ENCODE data around the gene ILF2.
"Not testable (repeated sequence)": the region's sequence is repeated elsewhere in the genome, so short reads cannot be mapped to it uniquely, and the experiment has no call there.

The ILF2 gene

DNA sequence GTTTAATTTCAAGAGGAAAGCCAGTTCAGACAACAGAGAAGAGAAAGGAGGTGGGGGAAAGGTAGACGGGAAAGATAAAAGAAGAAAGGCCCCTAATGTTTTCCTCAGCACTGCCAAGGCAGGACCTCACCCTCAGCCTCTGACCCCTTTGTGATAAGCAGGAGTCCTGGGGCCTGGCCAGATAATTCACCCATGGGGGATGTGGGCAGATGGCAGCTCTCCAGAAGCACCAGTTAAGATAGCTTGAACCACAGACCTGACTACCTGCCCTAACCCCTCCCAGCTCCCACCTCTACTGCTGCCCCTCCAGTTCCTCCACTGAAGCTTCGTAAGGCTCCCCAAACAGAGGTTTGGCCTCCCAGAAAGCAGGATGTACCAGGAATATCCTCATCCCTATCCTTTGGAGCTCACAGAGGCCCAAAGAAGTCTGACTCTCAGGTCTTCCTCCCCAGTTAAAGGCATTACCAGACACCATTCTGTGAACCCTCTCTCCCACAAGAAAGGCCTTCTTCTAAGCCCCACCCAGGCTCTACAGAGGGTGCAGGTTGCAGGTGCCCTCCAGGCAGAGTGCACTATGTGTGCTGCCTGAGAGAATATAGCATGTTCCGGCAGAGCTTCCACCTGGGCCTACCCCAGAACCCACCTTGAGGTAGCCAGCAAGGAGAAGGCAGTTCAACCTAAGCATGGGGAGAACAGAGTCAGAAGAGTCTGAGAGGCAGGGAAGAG is 21.5 kb downstream of the ILF2 start:
- no peak for DNase-seq

DNA sequence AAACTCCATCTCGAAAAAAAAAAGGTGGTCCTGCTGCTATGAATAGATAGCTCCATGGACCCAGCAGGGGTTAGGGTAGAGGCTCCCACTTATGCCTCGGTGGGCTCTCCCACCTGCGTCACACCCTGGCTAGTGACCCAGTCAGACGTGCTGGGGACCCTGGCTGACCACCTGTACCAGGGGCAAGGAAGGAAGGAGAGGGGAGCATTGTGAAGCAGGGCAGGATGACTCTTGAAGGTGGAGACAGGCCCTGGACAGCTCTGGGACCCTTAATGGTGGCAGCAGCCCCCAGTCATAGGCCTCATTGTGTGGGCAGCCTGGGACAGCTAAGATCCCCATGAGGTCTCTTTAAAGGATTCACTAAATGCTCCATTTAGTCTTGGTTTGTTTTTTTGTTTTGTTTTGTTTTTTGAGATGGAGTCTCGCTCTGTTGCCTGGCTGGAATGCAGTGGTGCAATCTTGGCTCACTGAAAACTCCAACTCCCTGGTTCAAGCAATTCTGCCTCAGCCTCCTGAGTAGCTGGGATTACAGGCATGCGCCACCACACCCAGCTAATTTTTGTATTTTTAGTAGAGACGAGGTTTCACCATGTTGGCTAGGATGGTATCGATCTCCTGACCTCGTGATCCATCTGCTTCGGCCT is 22.7 kb downstream of the ILF2 start:
- DNase-seq = no peak

DNA sequence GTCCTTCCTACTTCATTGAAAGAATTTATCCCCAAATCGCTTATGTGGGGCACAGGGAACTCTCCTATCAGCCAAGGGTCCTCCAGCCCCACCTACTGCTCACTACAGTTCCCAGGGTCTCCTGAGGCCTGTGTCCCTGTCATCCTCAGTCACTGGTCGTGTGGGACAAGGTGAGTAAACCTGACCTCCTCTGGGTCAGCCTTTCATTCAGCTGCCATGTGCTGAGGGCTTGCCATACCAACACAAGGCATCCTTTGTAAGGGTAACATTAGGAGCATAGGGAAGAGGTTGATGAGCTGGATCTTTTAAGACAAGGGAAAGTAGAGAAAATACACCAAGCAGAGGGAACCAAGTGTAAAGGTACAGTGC is 23.5 kb downstream of the ILF2 start:
- no peak for DNase-seq

DNA sequence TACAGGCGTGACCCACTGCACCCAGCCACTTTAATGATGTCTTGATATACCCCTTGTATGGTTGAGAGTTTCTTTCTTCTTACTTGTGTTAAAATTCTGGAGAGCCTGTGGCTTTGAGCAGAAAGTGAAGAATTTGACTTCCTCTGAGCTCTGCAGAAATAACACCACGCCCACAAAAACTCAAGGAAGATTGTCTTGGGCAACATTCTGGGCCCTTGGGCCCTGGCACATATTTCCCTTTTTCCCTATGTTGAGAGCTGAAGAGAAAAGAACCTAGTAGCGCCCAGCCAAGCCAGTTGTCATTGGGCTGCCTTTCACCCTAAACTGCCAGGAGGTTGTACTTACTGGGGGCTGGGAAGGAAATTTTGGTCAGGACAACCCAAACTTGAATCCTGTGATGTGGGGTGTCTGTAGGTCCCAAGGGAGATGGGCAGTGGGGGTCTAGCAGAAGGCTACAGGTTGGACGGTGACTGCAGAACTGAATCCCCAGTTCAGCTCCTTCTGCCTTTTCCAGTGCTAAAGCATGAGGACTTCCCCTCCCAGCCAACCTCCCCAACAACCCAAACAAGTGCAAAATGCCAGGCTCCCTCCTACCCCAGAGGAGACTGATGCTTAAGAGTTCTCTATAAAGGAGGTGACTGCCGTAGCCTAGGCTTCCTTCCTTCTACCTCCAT is 24.0 kb downstream of the ILF2 start:
- DNase-seq = no peak

DNA sequence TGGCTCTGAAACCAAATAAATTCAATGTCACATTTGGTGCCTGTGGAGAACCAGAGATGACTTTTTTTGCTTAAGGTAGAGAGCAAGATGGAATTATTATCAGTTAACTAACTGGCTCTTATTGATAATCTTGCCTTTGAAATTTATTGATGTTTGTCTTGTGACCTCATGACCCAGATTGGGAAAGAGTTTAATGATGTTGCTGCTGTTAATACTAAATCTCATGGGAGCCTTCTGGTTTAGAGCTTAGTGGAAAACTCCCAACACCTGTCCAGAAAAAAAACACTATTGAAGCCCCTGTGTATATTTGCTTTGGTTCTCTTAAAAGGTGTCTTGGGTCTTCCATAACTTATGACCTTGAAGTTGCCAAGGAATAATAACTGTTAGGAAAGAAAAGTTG is 27.0 kb downstream of the ILF2 start:
- DNase-seq = no peak

DNA sequence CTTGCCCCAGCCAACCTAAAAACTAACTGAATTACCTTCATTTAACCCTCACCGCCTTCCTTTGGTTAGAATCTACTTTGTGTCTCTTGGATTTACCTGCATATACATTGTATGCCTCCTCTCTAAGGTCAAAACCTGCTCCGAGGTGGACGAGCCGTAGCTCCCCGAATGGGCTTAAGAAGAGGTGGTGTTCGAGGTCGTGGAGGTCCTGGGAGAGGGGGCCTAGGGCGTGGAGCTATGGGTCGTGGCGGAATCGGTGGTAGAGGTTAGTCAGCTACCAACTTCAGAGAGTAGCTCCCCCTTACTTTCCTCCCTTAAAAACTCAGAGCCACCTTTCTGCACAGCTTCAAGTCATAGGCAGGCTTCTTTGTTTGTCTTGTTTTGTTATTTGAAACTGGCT is 27.7 kb downstream of the ILF2 start:
- DNase-seq = no peak

DNA sequence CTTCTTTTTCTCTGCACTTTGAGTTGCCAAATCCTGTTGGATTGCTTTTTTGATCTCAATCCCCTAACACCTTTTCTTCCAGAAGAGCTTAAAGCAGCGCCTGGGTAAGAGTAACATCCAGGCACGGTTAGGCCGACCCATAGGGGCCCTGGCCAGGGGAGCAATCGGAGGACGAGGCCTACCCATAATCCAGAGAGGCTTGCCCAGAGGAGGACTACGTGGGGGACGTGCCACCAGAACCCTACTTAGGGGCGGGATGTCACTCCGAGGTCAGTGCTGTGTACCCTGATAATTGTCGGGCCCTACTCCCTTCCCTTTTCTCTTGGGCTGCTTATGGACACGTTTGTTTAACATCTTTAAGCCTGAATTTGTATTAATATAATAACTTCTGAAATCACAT is 28.6 kb downstream of the ILF2 start:
- no peak for DNase-seq

DNA sequence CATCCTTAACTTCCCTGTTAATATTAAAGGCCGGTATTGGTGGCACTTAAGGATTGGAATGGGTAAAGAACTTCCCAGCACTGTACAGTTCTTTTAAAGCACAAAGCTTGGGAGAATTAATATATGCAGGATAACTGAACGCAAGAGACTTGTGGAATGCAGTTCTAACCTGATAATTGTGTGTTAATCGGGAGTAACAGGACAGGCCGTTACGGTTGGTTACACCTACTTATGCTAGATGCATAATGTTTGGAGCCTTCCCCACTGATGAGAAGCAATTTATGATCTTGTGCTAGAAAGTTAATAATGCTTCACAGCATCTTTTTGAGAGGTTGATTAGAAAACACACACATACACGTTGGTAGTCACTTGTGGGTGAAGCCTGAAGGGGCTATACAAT is 29.9 kb downstream of the ILF2 start:
- DNase-seq = no peak

DNA sequence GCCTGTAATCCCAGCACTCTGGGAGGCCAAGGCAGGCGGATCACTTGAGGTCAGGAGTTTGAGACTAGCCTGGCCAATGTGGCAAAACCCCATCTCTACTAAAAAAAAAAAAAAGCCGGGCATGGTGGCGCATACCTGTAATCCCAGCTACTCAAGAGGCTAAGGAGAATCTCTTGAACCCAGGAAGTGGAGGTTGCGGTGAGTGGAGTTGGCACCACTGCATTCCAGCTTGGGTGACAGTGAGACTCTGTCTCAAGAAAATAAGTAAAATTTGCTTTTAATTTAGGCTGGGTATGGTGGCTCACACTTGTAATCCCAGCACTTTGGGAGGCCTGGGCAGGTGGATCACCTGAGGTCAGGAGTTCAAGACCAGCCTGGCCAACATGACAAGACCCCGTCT is 30.6 kb downstream of the ILF2 start:
- DNase-seq = not testable (repeated sequence)

DNA sequence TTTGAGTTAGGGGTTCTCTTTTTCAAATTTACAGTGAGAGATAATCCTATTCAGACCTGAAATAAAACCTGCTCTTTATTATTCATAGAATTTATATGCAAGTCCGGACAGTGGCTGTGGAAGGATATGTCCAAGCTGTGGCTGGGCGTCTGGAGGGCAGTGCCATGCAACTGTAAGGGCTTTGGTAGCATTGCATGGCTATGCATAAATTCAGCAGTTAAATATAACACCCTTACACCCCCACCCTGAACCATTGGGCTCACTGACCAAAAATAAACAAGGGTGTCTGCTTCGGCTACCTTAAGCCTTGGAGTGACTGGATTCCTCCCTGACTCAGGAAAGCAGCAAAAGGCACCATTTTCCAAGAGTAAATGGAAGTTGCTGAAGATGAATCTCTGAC is 31.5 kb downstream of the ILF2 start:
- DNase-seq = no peak

DNA sequence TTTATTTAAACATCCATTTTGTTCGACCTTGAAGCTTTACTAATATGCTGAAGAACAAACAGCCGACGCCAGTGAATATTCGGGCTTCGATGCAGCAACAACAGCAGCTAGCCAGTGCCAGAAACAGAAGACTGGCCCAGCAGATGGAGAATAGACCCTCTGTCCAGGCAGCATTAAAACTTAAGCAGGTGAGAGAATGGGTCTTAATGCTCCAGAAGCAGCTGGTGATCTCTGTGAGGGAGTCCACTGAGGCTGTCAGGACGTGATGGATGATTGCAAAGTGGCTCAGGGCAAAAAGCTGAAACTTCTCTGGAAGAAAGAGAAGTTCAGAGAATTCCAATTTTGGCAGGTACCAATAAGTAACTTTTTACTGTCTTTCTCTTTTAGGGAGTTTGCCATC is 32.5 kb downstream of the ILF2 start:
- DNase-seq = no peak

DNA sequence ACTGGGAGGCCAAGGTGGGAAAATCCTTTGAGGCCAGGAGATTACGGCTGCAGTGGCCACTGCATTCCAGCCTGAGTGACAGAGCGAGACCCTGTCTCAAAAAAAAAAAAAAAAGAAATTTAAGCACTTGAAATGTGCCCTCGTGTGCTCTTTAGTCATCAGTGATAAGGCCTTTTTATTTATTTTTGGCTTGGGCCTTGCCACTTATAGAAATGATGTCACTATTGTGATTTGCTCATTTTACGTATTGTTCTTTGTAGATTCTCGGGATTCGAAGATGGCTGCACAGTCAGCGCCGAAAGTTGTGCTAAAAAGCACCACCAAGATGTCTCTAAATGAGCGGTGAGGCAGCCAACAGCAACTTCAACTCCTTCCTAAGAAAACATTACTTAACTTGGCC is 34.5 kb downstream of the ILF2 start:
- DNase-seq = no peak

DNA sequence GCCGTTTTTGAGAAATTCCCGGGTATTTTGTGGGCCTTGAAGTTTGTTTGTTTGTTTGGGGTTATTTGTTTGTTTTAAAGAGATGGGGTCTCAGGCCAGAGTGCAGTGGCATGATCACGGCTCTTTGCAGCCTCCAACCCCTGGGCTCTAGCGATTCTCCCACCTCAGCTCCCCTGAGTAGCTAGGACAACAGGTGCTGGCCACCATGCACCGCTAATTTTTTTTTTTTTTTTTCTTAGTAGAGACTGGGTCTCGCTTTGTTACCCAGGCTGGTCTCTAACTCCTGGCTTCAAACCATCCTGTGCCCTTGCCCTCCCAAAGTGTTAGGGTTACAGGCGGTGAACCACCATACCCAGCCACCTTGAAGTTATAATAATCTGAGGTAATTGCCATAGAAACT is 34.9 kb downstream of the ILF2 start:
- no peak for DNase-seq

DNA sequence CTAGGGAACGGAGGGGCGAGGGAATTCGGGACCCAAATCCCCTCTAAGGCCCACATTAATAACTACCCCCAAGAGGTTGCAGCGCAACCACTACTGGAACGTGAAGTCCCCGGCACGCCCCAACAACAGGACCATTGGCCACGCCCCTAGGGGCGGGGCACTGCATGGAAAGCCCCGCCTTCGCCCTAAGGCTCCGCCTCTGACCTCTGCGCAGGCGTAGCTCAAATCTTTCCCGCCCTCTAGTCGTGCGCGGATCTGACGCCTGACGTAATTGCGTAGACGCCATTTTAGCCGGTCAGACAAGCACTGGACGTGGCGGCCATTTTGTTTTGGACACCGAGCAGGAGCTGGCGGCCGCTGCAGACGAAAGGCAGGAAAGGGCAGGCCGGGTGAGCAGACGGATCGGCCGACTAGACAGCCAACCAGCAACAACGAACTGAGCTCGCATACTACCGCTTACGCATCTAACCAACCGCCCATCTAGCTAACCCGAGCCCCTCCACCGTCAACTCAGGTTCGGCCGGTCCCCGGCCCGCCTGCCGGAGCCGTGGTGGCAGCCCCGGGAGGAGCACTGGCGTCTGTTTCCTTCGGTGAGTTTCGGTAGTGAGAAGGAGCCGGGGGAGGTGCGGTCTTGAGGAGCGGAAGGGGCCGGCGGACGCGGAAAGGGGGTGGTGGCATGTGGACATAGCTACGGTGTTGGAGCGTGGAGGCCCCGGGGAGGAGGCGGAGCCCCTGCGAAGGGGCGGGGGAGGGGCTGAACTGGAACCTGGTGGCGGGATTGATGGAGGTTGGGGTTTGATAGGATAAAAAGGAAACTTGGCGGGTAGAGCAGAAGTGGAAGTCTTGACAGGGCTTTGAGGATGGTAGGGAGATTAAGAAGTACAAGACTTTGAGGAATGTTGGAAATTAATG is 36.8 kb downstream of the ILF2 start, which contains the start of gene CHTOP:
Gene CHTOP (plus strand): TSS at position 313 of the 912 bp plus-strand sequence. CDS start 2,523 bp downstream, outside the sequence.
- peak; percentile 100 for DNase-seq

DNA sequence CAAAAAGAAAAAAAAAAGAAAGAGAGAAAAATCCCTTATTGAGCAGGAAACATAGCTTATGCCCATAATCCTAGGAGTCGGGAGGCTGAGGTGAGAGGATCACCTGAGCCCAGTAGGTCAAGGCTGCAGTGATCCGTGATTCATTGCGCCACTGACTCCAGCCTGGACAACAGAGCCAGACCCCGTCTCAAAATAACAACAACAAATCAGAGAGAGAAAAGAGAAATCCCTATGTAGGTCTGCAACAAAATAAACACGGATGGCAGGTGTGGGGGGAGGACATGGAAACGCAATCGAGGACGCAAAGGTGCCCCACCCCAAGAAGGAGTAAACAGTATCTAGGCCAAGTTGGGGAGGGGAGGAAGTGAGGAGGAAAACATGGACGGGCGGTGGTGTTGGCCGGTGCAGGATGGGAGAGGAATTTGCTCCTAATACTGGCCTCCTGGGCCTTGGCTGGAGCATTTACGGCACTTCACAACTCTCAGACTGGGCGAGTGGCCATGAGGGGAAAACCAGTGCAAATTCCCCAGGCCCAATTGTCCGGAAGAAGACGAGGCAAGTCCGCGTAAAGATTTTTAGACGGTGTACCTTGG is 37.5 kb downstream of the ILF2 start:
- DNase-seq = no peak

DNA sequence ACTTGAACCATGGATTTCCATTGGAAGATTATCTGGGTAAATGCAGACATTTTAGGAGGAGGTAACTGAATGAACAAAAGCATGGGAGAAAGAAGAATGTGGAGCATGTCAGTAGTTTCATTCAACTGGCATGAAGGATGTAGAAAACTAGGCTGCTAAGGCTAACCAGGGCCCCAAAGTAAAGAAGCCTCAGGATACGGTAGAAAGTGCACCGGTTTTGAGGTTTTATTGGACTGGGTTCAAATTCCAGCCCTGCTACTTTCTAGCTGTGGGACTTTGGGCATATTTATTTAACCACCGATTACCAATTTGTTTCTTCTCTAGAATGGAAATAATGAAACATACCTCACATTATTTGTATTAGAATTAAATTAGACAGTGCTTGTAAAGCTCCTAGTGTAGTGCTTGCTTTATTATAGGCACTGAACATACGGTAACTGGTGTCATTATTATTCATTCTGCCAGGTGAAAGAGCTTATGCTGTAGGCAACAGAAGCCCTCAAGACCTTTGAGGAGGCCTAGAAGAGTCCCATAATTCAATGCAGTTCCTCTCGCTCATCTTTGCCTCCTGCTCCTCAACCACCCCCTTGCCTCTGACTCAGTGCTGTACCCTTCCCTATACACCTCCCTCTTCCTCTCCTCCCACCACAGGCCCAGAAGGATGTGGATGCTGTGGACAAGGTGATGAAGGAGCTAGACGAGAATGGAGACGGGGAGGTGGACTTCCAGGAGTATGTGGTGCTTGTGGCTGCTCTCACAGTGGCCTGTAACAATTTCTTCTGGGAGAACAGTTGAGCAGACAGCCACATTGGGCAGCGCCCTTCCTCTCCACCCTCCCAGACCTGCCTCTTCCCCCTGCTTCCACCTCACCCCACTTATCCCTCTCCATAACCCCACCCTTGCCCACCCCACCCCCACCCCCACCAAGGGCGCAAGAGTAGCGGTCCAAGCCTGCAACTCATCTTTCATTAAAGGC is 39.5 kb downstream of the ILF2 start:
- DNase-seq = no peak

DNA sequence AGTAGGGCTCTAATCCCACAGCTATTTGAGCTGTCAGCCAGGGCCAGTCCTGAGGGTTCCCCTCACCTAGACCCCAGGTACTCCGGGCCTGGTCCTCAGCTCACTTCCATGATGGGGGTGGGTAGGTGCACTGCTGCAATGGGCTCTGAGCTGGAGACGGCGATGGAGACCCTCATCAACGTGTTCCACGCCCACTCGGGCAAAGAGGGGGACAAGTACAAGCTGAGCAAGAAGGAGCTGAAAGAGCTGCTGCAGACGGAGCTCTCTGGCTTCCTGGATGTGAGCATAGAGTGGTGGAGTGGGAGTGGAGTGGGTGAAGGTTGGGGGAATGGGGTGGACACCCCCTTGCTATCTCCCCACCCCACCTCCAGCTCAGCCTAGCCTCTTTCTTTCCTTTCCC is 40.4 kb downstream of the ILF2 start:
- no peak for DNase-seq

DNA sequence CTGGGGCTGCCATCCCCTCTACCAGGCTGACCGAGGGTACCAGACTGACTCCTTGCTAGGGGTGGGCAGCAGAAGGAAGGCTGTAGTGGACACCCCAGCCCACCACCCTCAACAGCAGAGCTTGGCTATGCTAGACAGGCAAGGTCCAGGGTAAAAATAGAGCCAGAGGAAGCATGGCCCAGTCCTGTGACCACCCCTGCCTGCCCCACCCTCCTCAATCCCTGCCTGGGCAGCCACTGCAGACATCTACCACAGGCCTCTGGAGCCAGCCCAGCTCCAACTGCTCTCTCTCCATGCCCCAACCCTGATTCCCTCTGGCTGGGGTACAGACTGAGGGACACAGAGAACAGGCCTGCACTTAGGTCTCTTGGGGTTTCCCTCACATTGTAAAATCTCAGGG is 40.8 kb downstream of the ILF2 start:
- peak; percentile 47 for DNase-seq

DNA sequence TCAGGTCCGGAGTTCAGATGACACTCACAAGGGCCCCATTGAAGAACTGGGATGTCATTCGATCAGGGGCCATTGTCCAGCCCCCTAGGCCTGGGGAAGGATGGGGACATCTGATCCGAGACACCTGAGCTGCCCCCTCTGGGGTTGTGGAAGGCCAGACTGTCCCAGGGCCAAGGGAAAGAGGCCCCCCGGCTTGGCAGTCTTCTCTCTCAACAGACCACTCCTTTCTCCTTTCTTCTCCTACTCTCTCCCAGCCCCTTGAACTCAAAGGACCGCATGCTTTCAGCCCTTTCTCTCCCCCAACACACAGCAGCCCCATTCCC is 41.5 kb downstream of the ILF2 start:
- DNase-seq = no peak

DNA sequence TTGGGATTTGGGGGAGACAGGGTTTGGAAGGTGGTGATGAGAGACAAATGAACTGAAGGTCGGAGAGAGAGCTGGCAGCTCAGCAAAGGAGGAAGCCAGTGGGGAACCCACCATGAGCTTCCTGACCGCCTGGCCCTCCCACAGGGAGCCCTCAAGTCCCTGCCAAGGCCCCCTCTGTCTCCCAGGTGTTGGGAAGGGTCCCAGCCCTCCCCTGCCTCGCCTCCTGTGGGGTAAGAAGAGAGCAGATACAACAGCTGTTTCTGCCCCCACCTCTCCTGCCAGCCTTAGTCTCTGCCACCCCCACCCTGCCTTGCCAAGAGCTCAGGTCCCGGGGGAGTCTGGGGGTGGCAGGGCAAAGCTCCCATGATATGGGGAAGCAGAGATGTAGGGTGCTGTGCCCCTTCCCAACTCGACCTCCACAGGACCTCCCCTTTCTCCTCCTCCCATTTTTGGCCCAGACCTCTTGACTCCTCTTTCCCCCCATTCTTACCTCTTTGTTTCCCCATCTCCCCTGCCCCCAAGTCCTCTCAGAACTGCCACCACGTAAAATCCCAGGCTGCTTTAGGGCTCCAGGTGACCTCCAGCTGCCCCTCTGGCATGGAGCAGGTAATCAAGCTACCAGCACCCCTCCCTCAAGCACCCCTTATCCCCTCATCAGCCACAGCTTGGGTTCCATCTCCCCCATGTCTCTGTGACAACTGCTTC is 42.0 kb downstream of the ILF2 start:
- DNase-seq = no peak
